ENCODE results near the gene CNGA2.

GRCh38 chrX:151746502-151746901 is 12.0 kb downstream of the CNGA2 start:
- TF ChIP-seq, protein P1, sequence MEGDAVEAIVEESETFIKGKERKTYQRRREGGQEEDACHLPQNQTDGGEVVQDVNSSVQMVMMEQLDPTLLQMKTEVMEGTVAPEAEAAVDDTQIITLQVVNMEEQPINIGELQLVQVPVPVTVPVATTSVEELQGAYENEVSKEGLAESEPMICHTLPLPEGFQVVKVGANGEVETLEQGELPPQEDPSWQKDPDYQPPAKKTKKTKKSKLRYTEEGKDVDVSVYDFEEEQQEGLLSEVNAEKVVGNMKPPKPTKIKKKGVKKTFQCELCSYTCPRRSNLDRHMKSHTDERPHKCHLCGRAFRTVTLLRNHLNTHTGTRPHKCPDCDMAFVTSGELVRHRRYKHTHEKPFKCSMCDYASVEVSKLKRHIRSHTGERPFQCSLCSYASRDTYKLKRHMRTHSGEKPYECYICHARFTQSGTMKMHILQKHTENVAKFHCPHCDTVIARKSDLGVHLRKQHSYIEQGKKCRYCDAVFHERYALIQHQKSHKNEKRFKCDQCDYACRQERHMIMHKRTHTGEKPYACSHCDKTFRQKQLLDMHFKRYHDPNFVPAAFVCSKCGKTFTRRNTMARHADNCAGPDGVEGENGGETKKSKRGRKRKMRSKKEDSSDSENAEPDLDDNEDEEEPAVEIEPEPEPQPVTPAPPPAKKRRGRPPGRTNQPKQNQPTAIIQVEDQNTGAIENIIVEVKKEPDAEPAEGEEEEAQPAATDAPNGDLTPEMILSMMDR (IDR thresholded peaks at IDR 0.05), result no peak
- TF ChIP-seq ZFX (IDR thresholded peaks at IDR 0.05; ENCODE audit: borderline replicate concordance), result no peak
